Measurements from ENCODE around the gene NFKB2.

NFKB2 gene

DNA sequence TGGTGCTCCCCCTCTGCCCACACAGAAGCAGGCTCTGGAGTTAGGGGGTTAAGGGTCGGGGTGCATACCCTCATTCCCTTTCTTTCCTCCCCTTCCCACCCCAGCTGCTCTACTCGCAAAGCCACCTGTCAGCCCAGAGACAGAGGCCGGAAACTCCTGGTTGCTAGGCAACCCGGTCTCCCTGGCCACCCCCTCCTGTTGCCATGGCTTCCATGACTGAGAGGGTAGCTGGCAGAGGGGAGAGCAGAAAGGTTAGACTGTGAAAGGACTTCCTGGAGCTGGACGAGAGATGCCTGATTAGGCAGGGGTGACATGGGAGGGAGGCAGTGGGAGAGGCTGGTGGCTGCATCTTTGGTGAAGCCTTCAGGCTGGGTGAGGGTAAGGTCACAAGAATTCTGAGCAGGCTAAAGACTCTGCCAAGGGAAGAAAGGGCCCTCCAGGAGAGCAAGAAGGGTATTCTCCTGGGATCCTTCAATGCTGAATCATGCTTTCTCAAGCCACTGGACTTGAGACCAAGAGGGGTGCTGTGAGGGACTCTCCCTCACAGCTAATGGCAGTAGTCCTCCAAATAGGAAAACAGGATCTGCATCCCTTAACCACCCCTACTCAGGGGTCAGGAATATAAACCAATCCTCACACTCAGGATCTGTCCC is 17.7 kb downstream of the NFKB2 start:
- Histone ChIP-seq H3F3A (ENCODE audit: insufficient read depth, low read length) (no peaks in the 10 kb centered on the region), H3K79me2 (ENCODE audit: insufficient read depth, low read length) (no peaks in the 10 kb centered on the region), H3K4me1 (ENCODE audit: insufficient read depth, low read length, severe bottlenecking) (no peaks in the 10 kb centered on the region), H3K4me2 (ENCODE audit: low read length) (no peak overlapping the region), H2AFZ (ENCODE audit: low read length) (no peak overlapping the region), H3K4me3 (ENCODE audit: low read depth, low read length, poor library complexity, severe bottlenecking) (no peak overlapping the region), H3K9ac (ENCODE audit: low read length) (no peak overlapping the region), H4K20me1 (ENCODE audit: insufficient read depth, low read length) (no peaks in the 10 kb centered on the region), H3K9me3 (ENCODE audit: low read length) (no peaks in the 10 kb centered on the region), H3K9me2 (ENCODE audit: low read depth, low read length) (no peaks in the 10 kb centered on the region), H3K36me3 (ENCODE audit: insufficient read depth, low read length) (no peaks in the 10 kb centered on the region), H3K27ac (ENCODE audit: low read depth, low read length, poor library complexity, severe bottlenecking) (no peak overlapping the region), H3K27me3 (ENCODE audit: insufficient read depth, low read length) (no peaks in the 10 kb centered on the region)
- TF ChIP-seq EZH2 (IDR thresholded peaks at IDR 0.05; ENCODE audit: borderline replicate concordance, low read length) (no peak), CTCF (IDR thresholded peaks at IDR 0.05; ENCODE audit: low read length) (no peak)

DNA sequence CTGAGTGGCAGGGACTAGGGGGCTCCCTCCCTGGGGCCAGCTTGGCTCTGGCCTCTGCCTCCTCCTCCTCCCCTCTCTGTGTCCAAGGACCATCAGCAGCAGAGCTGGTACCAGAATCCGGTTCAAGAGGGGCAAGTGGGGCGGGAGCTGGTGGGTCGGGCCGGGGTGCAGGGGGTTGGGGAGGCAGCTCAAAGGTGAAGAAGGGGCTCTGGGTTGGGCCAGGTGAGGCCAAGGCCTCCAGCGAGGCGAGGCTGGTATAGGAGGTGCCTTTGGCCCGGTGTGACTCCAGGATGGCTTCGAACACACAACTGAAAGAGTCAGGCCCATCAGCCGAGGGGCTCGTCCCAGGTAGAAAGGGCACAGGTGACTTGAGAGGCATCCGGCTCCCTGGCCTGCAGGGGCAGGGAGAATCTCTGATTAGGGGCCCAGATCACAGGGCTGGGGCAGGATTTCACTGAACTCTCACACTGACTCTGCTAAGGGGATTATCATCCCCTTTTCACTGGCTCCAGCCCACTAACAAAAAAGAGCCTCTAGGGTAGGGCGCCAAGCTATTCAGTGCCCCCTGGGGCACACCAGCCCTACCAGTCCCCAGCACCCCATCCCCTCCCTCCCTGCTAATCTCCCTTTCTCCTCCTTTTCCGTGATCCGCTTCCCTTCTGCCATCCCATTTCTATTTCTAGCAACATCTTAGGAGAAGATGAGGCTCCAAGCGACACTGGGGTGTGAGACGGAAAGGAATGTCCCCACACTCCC is 18.5 kb downstream of the NFKB2 start:
- Histone ChIP-seq H3K9me3 (ENCODE audit: low read length) (no peaks in the 10 kb centered on the region), H3K9me2 (ENCODE audit: low read depth, low read length) (no peaks in the 10 kb centered on the region), H3K27ac (ENCODE audit: low read depth, low read length, poor library complexity, severe bottlenecking) (no peak overlapping the region), H3K4me3 (ENCODE audit: low read depth, low read length, poor library complexity, severe bottlenecking) (no peak overlapping the region), H3K4me2 (ENCODE audit: low read length) (no peak overlapping the region), H4K20me1 (ENCODE audit: insufficient read depth, low read length) (no peaks in the 10 kb centered on the region), H3K9ac (ENCODE audit: low read length) (no peak overlapping the region), H3K4me1 (ENCODE audit: insufficient read depth, low read length, severe bottlenecking) (peaks cover under 1% of the 10 kb centered on the region), H3F3A (ENCODE audit: insufficient read depth, low read length) (no peaks in the 10 kb centered on the region), H3K79me2 (ENCODE audit: insufficient read depth, low read length) (no peaks in the 10 kb centered on the region), H3K36me3 (ENCODE audit: insufficient read depth, low read length) (no peaks in the 10 kb centered on the region), H2AFZ (ENCODE audit: low read length) (no peak overlapping the region), H3K27me3 (ENCODE audit: insufficient read depth, low read length) (no peaks in the 10 kb centered on the region)
- TF ChIP-seq EZH2 (IDR thresholded peaks at IDR 0.05; ENCODE audit: borderline replicate concordance, low read length) (no peak), CTCF (IDR thresholded peaks at IDR 0.05; ENCODE audit: low read length) (no peak)

GRCh38 chr10:102414749-102415148 is 19.2 kb downstream of the NFKB2 start:
- no peaks in the 10 kb centered on the region for H3K79me2 ChIP-seq (ENCODE audit: insufficient read depth, low read length)
- H3K27ac ChIP-seq (ENCODE audit: low read depth, low read length, poor library complexity, severe bottlenecking) = no peak overlapping the region
- no peak for TF ChIP-seq CTCF (IDR thresholded peaks at IDR 0.05; ENCODE audit: low read length)
- H3K4me3 ChIP-seq (ENCODE audit: low read depth, low read length, poor library complexity, severe bottlenecking) = no peak overlapping the region
- no peak overlapping the region for H3K4me2 ChIP-seq (ENCODE audit: low read length)
- peaks cover 8% of the 10 kb centered on the region for H3K4me1 ChIP-seq (ENCODE audit: insufficient read depth, low read length, severe bottlenecking)
- no peaks in the 10 kb centered on the region for H3F3A ChIP-seq (ENCODE audit: insufficient read depth, low read length)
- H3K27me3 ChIP-seq (ENCODE audit: insufficient read depth, low read length) = no peaks in the 10 kb centered on the region
- no peaks in the 10 kb centered on the region for H3K9me3 ChIP-seq (ENCODE audit: low read length)
- H3K9ac ChIP-seq (ENCODE audit: low read length) = no peak overlapping the region
- H3K9me2 ChIP-seq (ENCODE audit: low read depth, low read length) = no peaks in the 10 kb centered on the region
- H4K20me1 ChIP-seq (ENCODE audit: insufficient read depth, low read length) = no peaks in the 10 kb centered on the region
- H2AFZ ChIP-seq (ENCODE audit: low read length) = no peak overlapping the region
- no peaks in the 10 kb centered on the region for H3K36me3 ChIP-seq (ENCODE audit: insufficient read depth, low read length)

Data from OCI-LY1 (cell line).